ENCODE results near the gene CLDND1. TPM values are rescaled to one million over a fixed set of nuclear protein-coding genes. Genes with fewer than 3 reads are reported as not detected.
A peak's percentile ranks its signal among the peaks of the same experiment; 100 is the strongest.

CLDND1 gene
- total RNA-seq, 4 donors from 2014 or later = 80.0 to 192 (median 109) TPM

DNA sequence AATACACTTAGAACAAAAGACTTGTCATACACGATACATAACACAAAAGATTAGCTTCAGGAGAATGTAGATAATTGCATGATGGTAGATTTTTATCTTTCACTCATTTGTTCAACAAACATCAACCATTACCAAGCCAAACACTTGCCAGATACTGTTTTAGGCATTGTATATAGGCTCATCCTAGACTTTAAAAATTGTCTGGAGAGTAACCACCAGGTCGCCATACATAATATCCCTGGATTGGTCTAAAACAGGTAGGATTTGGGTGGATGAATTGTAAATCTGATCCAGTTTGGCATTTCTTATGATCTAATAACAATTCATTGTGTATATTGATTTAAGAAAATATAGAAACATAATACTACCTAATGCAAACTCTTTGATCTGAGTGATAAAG, 31.9 kb upstream of the CLDND1 start:
- 73 to 89% methylated on average over 2 of the region's 2 CpGs for WGBS, 2 donors
- Histone ChIP-seq H3K27ac (peak overlapping the region in 1 of 4 donors; percentile 17), H3K27me3 (no peaks in the 10 kb centered on the region), H3K9me3 (no peaks in the 10 kb centered on the region), H3K4me1 (peaks cover 0 to 7% (median 0%) of the 10 kb centered on the region in 3 donors), H3K36me3 (no peaks in the 10 kb centered on the region), H3K4me3 (no peak overlapping the region)
- no peak for TF ChIP-seq POLR2A (IDR thresholded peaks at IDR 0.05)
- TF ChIP-seq, protein P1, sequence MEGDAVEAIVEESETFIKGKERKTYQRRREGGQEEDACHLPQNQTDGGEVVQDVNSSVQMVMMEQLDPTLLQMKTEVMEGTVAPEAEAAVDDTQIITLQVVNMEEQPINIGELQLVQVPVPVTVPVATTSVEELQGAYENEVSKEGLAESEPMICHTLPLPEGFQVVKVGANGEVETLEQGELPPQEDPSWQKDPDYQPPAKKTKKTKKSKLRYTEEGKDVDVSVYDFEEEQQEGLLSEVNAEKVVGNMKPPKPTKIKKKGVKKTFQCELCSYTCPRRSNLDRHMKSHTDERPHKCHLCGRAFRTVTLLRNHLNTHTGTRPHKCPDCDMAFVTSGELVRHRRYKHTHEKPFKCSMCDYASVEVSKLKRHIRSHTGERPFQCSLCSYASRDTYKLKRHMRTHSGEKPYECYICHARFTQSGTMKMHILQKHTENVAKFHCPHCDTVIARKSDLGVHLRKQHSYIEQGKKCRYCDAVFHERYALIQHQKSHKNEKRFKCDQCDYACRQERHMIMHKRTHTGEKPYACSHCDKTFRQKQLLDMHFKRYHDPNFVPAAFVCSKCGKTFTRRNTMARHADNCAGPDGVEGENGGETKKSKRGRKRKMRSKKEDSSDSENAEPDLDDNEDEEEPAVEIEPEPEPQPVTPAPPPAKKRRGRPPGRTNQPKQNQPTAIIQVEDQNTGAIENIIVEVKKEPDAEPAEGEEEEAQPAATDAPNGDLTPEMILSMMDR (IDR thresholded peaks at IDR 0.05) = no peak
- intact Hi-C loops (cut with DNase I) = no loop called here
- DNase-seq = no peak

DNA sequence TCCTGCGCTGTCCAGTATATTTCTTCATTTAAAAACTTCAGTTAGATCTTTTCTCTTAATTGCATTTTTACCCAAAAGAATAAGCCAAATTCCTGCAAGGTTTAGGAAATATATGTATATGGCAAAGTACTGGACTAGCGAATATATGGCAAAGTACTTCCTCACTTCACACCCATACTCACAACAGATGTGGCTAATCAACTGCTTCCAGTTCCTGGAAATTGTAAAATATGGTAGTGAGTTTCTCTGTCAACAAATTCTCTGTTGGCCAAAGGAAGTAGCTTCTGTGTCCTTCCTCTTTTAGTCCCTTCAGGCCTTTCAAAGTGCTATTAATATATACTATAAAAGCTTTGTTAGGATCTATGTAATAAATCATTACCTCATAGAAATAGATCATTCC, 31.1 kb upstream of the CLDND1 start:
- no peak for TF ChIP-seq POLR2A (IDR thresholded peaks at IDR 0.05)
- TF ChIP-seq, protein P1 (IDR thresholded peaks at IDR 0.05) = no peak
- H3K36me3 ChIP-seq = no peaks in the 10 kb centered on the region
- peaks cover 0 to 7% (median 0%) of the 10 kb centered on the region in 3 donors for H3K4me1 ChIP-seq
- 78 to 88% methylated on average over 2 of the region's 2 CpGs for WGBS, 2 donors
- no peak for DNase-seq
- no peaks in the 10 kb centered on the region for H3K27me3 ChIP-seq
- peak overlapping the region in 2 of 4 donors; percentile 17 to 42 for H3K27ac ChIP-seq
- no peaks in the 10 kb centered on the region for H3K9me3 ChIP-seq
- no peak overlapping the region for H3K4me3 ChIP-seq
- intact Hi-C loops (cut with DNase I) = no loop called here

DNA sequence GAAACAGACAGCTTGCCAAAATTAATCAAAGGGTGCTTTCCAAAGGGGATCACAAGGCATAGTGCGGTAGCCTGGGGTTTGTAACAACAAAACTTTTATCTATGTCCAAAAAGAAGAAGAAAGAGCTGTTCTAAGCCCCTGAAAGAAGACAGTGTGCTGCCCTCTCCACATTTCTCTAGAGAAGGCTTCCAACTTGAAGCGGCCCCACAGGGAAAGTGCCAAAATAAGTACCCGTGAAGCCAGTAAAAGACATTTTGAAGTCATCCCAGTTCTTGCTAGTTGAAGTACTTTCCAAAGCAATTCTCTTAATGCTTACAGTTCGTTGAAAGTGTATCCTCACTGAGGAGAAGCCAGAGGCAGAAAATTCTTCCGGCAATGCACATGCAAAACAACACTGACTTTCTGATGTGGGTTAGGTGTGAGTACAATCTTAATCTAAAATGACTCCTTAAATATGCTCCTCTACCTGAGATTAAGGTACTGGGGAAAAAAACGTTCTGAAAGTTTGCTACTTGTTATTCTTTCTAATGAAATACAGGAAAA, 30.4 kb upstream of the CLDND1 start:
- intact Hi-C loops (cut with DNase I) = no loop called here
- no peaks in the 10 kb centered on the region for H3K36me3 ChIP-seq
- peaks cover 0 to 7% (median 0%) of the 10 kb centered on the region in 3 donors for H3K4me1 ChIP-seq
- H3K27me3 ChIP-seq = peaks cover 0 to 6% (median 0%) of the 10 kb centered on the region in 4 donors
- H3K27ac ChIP-seq = peak overlapping the region in 1 of 4 donors; percentile 14
- H3K9me3 ChIP-seq = no peaks in the 10 kb centered on the region
- DNase-seq = no peak
- WGBS, 2 donors = 38 to 47% methylated on average over 6 of the region's 6 CpGs
- H3K4me3 ChIP-seq = no peak overlapping the region
- no peak for TF ChIP-seq POLR2A (IDR thresholded peaks at IDR 0.05)
- TF ChIP-seq, protein P1 (IDR thresholded peaks at IDR 0.05) = no peak

DNA sequence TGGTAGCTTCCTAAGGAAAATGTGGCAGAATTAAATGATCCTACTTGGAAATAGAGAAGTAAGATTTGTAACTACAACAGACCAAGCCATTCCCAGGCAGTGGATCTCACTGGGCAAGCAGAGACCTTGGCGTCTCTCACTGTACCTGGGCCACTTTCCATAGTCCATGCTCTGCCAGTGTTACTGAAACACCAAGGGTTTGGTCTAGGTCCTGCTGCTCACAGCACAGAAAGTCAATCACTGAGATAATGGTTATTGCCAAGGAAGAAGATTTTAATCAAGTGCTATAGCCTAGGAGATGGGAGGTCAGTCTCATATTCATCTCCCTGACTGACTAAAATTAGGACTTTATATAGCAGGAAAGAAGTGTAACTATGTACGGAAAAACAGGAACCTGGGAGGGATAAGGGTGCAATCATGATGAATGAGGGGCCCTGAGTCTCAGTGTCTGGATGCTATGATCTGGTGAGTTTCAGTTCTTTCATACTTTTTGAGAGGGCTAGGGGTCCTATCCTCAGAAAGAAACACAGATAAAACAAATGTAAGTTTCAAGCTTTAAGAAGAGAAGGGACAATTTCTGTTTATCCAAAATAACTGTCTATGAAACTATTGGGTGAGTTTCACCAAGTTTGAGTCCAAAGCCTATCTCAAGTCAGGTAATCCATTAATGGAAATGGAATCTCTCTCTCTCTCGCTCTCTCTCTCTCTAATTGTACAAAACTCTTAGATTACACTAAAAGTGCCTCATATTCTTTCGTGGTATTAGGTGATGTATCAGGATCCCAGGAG, 29.7 kb upstream of the CLDND1 start:
- intact Hi-C loops (cut with DNase I) = no loop called here
- Histone ChIP-seq H3K4me3 (no peak overlapping the region), H3K27ac (peak overlapping the region in 1 of 4 donors; percentile 14), H3K4me1 (peaks cover 0 to 7% (median 0%) of the 10 kb centered on the region in 3 donors), H3K36me3 (no peaks in the 10 kb centered on the region), H3K9me3 (no peaks in the 10 kb centered on the region), H3K27me3 (peaks cover 0 to 9% (median 0%) of the 10 kb centered on the region in 4 donors)
- TF ChIP-seq, protein P1 (IDR thresholded peaks at IDR 0.05) = no peak
- no peak for TF ChIP-seq POLR2A (IDR thresholded peaks at IDR 0.05)
- WGBS, 2 donors = 46 to 59% methylated on average over 4 of the region's 4 CpGs
- DNase-seq = no peak

DNA sequence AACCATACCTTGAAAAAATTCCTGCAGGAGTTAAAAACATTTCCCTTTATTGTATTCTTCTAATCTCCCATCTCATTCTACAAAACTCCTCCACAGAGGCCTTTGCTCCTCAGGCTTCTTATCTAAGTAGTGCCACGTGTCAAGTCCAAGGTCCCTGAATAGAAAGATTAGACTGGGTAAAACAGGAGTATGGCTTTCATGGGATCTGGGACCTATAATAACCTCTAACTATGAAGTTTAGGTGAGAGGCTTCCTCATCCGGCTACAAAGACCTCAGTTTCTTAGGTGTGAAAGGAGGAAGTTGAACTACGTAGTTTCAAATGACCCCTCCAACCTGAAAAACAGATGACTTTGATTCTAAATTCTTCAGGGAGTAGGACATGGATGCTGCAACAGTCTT, 29.1 kb upstream of the CLDND1 start:
- H3K9me3 ChIP-seq = no peaks in the 10 kb centered on the region
- no peaks in the 10 kb centered on the region for H3K36me3 ChIP-seq
- WGBS, 2 donors = 64 to 68% methylated on average over 3 of the region's 3 CpGs
- H3K27ac ChIP-seq = peak overlapping the region in 1 of 4 donors; percentile 9
- intact Hi-C loops (cut with DNase I) = no loop called here
- TF ChIP-seq, protein P1 (IDR thresholded peaks at IDR 0.05) = no peak
- TF ChIP-seq POLR2A (IDR thresholded peaks at IDR 0.05) = no peak
- peaks cover 0 to 3% (median 0%) of the 10 kb centered on the region in 3 donors for H3K4me1 ChIP-seq
- H3K27me3 ChIP-seq = peaks cover 0 to 9% (median 0%) of the 10 kb centered on the region in 4 donors
- H3K4me3 ChIP-seq = no peak overlapping the region
- DNase-seq = no peak

All from esophagus squamous epithelium (tissue), 5 donors.